Fibroblast of villous mesenchyme (primary cell): ENCODE data around the gene PABPN1. TPM values are rescaled to one million over a fixed set of nuclear protein-coding genes. Genes with fewer than 3 reads are reported as not detected.
A peak's percentile ranks its signal among the peaks of the same experiment; 100 is the strongest.
"Not testable (repeated sequence)": the region's sequence is repeated elsewhere in the genome, so short reads cannot be mapped to it uniquely, and the experiment has no call there.

Experiments
- DNase-seq: peaks from one replicate; pipeline ENCODE4 v3.0.0-alpha.2; 2010; ENCODE audit warnings: low read depth
- H3K4me3 ChIP-seq: 2 replicates; pipeline ENCODE4 v1.5.1; 2011; ENCODE audit warnings: low read depth, mild to moderate bottlenecking, low read length
- total RNA-seq: library from RNA; depleted of rRNA; stranded (reverse); fragments of >200 nt; gene quantifications from 2 replicates; pipeline ENCODE4 v1.2.3, GENCODE V29; 2012
- TF ChIP-seq, protein P1 (sequence below): IDR thresholded peaks from 2 replicates; pipeline ENCODE4 v1.5.1; 2012; ENCODE audit warnings: low read depth, mild to moderate bottlenecking, low read length; ENCODE audit not compliant: insufficient read depth

The PABPN1 gene, protein sequence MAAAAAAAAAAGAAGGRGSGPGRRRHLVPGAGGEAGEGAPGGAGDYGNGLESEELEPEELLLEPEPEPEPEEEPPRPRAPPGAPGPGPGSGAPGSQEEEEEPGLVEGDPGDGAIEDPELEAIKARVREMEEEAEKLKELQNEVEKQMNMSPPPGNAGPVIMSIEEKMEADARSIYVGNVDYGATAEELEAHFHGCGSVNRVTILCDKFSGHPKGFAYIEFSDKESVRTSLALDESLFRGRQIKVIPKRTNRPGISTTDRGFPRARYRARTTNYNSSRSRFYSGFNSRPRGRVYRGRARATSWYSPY
- 51.2 and 75.1 TPM in 2 replicates for total RNA-seq

DNA sequence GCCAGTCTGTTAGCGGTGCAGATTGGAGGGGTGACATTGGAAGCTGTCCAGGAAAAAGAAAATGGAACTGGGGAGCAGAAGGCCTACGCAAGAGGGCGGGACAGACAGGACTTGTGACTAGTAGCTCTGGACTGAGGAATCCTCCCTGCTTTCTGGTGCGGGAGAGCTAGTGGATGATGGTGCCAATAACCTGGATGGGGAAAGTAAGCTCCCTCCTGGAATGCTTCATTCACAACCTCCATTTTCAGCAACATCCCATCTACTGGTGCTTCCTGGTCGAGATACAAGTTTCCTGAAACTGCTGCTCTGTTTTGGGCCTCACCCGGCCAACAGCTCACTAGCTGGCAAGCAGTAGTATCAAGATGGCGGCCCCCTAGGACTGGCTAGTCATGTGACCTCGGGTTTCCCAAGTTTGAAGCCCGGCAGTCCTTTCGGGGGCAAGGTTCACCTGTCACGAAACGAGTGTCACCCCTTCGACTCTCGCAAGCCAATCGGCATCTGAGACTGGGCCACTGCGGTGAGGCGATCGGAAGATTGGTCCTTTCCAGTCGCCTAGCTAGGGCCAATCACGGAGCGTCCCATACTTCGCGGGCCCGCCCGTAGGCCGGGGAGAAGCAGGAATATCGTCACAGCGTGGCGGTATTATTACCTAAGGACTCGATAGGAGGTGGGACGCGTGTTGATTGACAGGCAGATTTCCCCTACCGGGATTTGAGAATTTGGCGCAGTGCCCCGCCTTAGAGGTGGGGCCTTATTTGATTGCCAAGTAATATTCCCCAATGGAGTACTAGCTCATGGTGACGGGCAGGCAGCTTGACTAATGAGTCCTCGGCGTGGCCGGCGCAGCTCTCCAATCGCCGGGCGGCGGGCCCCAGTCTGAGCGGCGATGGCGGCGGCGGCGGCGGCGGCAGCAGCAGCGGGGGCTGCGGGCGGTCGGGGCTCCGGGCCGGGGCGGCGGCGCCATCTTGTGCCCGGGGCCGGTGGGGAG, at the start of gene PABPN1:
TSS of gene PABPN1 (plus strand) at position 874 of the 988 bp plus-strand sequence. CDS start at position 887, 13 bp downstream.
- H3K4me3 ChIP-seq = peak within 1 kb of the TSS; percentile 90
- peak; percentile 100 for DNase-seq
- TF ChIP-seq, protein P1, sequence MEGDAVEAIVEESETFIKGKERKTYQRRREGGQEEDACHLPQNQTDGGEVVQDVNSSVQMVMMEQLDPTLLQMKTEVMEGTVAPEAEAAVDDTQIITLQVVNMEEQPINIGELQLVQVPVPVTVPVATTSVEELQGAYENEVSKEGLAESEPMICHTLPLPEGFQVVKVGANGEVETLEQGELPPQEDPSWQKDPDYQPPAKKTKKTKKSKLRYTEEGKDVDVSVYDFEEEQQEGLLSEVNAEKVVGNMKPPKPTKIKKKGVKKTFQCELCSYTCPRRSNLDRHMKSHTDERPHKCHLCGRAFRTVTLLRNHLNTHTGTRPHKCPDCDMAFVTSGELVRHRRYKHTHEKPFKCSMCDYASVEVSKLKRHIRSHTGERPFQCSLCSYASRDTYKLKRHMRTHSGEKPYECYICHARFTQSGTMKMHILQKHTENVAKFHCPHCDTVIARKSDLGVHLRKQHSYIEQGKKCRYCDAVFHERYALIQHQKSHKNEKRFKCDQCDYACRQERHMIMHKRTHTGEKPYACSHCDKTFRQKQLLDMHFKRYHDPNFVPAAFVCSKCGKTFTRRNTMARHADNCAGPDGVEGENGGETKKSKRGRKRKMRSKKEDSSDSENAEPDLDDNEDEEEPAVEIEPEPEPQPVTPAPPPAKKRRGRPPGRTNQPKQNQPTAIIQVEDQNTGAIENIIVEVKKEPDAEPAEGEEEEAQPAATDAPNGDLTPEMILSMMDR = no peak

DNA sequence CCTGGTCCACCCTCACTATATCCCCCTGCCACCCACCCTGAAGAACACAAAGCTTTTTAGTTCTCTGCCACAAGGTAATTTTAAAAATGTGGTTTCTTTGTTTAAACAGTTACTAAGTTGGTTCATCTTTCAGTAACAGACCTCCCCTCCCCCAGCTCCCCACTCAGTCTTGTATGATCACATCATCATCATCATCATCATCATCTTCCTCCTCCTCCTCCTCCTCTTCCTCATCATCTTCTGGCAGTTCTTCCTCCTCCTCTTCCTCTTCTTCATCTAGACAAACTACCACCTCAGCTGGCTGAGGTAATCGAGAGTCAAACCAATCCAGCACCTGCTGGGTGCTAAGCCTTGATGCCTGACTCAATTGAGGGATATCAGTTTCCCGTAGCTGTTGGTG, 45.8 kb upstream of the PABPN1 start:
- no peak for DNase-seq
- no peak overlapping the region for H3K4me3 ChIP-seq
- TF ChIP-seq, protein P1 = no peak

DNA sequence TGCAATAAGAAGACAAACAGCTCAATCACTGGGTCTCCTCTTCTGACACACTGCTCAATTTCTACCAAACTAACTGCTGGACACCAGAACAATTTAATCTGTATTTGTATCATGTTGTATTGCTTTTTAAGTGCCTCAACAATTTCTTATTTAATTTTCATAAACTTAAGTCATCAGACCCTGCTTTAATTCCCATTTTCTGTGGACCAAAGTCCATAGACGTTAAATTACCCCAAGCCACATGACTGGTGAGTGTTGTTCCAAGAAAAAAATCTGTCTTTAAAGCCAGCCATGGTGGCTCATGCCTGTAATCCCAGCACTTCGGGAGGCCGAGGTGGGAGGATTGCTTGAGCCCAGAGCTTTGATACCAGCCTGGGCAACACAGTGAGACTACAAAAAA, 44.1 kb upstream of the PABPN1 start:
- TF ChIP-seq, protein P1 = no peak
- DNase-seq = no peak
- H3K4me3 ChIP-seq = no peak overlapping the region

DNA sequence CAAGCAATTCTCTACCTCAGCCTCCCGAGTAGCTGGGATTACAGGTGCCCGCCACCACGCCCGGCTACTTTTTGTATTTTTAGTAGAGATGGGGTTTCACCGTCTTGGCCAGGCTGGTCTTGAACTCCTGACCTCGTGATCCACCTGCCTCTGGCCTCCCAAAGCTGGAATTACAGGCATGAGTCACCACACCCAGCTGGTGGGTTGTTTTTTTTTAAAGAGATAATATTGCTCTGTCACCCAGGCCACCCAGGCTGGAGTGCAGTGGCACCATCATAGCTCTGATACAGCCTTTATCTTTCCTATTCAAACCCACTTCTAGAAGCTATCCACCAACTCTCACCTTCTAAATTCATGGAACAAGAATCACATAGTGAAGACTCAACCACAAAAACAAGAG, 43.3 kb upstream of the PABPN1 start:
- H3K4me3 ChIP-seq, DNase-seq: not testable (repeated sequence)

DNA sequence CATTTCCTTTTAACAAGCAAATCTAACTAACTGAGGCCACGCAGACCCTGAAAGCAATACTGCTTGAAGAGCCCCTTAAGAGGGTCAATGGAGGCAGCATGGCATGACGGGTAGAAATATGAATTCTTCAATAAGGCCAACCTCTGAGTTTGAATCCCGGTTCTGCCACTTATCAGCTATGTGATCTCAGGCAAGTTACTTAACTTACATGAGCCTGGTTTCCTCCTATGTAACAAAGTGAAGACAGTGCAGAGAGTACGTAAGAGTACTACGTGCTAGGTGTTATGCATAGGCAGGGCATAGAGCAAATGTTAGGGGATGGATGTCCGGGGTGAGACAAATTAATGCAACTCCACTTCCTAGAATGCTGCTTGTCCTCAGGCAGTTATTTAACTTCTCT, 40.0 kb upstream of the PABPN1 start:
- DNase-seq = no peak
- TF ChIP-seq, protein P1 = no peak
- H3K4me3 ChIP-seq = no peak overlapping the region

DNA sequence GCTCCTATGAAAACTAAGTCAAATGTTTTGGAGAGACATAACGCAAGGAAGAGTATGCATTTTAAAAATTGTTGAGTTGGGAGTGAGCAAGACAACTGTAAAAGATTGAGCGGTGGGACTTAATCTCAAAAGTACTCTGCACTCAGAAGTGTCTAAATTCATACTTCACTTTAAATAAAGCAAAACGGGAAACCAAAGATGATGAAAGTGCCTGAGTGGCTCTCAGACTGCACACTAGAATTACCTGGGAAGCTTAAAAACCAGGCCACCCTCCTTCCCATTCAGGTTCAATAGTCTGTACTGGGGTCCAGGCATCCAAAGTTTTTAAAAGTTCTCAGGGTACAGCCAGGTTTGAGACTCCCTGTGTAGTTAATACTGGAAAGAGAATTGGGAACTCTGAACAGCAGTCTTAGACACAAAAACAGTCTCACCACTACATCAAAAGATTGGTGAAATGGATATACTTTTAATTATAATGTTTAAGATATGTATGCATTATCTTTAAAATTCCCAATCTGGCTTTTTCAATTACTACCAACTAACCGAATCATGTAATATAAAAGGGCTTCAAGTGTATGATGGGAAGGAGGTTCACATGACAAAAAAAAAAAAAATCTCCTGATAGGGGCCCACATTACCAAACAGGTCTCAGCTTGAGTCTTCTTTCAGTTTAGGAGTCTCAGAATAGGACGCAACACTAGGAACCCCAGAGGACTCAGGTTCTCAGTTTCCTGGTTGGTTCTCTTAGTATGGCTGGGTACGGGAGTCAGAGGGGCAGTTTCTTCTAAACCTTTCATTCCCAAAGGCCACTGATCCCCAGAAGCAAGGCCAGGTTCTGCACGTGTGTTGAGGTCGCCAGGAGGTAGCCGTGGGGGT, 36.4 kb upstream of the PABPN1 start:
- peak; percentile 39 for DNase-seq
- TF ChIP-seq, protein P1 = no peak
- H3K4me3 ChIP-seq = peak overlapping the region; percentile 93
